NCI-H82 treated with DMSO at 0.1 percent for 48 hours (cell line): ENCODE data around the gene DDX50.
"Not testable (repeated sequence)": the region's sequence is repeated elsewhere in the genome, so short reads cannot be mapped to it uniquely, and the experiment has no call there.

Experiments
- DNase-seq: peaks from one replicate; lab custom pipeline; 2025; ENCODE audit not compliant: unreplicated experiment; lab: John Stamatoyannopoulos, UW

DDX50 gene

GRCh38 chr10:68900427-68901104, 549 bp upstream of the DDX50 start:
- peak; percentile 81 for DNase-seq

DNA sequence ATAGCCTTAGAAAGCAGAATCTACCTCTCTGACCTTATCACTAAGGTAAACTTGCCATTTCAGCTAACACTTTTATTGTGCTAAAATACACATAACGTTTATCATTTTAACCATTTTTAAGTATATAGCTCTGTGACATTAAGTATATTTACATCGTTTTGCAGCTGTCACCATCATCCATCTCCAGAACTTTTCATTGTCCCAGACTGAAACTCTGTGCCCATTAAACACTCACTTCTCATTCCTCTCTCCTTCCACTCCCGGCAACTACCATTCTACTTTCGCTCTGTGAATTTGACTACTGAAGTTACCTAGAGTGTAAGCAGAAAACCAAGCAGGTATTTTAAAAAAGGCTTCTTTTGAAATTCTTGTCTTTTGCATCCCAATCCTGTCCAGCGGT, 1.3 kb downstream of the DDX50 start:
- no peak for DNase-seq

DNA sequence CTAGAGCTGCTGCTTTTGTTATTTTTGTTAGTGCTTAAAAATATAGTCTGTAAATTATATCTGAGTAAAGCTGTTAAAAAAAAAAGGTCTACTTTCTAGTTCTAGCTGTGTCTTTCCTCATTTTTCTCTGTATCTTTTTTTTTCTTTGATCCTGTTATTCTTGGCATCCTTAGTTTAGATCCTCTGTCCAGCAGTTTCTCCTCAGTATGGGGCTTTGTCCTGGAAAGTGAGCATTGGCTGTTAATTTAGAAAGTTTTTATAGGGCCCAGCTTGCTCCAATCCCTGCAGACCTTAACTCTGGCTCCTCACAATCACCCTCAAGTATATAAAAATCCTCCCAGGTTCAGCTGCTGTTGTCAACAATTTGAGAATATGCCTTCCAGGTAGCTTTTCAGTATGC, 23.5 kb downstream of the DDX50 start:
- DNase-seq: no peak

DNA sequence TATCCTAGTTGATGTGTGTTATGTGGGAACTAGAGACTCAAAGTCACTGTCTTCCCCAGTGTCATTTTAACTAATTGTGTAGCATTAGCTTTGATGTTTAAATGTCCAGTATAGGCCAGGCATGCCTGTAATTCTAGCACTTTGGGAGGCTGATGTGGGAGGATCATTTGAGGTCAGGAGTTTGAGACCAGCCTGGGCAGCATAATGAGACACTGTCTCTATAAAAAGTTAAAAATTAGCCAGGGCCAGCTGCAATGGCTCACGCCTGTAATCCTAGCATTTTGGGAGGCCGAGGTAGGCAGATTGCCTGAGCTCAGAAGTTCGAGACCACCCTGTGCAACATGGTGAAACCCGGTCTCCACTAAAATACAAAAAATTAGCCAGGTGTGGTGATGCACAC, 24.4 kb downstream of the DDX50 start:
- DNase-seq: no peak

- not testable (repeated sequence) for DNase-seq
Observed at GRCh38 chr10:68929157-68929556, 28.0 kb downstream of the DDX50 start.

DNA sequence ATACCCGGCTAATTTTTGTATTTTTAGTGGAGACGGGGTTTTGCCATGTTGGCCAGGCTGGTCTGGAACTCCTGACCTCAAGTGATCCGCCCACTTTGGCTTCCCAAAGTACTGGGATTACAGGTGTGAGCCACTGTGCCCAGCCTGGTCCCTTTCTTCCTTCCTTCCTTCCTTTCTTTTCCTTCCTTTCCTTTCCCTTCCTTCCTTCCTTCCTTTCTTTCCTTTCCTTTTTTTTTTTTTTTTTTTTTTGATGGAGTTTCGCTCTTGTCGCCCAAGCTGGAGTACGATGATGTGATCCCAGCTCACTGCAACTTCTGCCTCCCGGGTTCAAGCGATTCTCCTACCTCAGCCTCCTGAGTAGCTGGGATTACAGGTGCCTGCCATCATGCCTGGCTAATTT, 28.8 kb downstream of the DDX50 start:
- not testable (repeated sequence) for DNase-seq

DNA sequence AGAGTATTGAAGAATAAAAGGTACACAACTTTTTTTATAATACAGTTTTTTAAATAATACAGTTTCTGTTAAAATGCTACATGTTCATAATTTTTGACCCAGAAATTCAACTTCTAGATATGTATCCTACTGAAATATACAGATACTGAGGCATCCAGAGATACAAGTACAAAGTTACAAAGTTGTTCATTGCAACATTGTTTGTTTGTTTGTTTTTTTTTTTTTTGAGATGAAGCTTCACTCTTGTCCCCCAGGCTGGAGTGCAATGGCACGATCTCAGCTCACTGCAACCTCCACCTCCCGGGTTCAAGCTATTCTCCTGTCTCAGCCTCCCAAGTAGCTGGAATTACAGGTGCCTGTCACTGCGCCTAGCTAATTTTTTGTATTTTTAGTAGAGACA, 31.7 kb downstream of the DDX50 start:
- DNase-seq: not testable (repeated sequence)

- no peak for DNase-seq
Observed at GRCh38 chr10:68934994-68935393, 33.9 kb downstream of the DDX50 start.

DNA sequence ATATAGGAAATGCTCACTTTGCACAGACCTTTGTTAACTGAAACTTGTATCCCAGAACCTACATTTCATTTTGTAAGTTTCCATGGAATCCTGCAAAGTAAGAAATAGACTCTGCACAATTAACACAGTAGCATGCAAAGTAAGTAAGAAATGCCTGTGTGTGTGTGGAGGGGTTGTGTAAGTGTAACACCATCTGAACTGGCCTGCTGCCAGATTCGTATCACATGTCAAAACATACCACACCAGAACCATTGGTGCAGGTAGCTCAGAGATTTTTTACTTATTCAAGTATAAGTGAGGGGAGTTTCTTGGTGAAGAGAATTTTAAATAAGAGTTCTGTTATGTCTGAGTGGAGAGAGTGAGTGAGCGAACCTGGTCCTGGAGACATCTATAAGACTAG, 37.0 kb downstream of the DDX50 start:
- no peak for DNase-seq

DNA sequence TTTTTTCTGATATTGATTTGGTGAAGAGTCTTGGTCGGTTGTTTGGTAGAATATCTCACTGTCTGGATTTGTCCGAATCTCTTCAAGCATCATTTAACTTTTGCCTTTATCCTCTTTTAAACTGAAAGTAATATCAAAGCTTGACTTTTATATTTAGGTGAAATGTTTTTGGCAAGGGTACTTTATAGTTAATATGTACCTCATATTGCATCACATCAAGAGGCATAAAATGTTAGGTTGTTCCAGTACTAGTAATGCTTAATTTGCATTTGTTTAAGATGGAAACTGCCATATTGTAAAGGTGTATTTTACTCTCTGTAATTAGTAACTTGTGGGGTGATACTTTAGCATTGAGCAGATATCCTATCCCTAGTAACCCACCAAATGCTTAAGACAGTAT, 37.8 kb downstream of the DDX50 start:
- no peak for DNase-seq

DNA sequence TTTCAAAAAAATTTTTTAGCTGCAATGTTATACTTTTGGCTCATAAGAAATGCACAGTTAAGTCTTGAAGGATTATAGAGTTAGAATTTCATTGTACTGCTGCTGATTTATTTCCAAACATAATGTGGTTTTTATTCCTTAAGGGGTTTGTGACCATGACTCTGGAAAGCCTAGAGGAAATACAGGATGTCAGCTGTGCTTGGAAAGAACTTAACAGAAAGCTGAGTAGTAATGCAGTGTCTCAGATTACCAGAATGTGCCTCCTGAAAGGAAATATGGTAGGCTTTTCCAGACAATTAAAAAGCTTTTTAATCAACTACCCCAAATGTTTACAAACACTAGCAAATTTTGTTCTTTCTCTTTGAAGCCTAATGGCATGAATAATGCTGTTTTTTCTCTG, 39.8 kb downstream of the DDX50 start:
- DNase-seq: not testable (repeated sequence)

DNA sequence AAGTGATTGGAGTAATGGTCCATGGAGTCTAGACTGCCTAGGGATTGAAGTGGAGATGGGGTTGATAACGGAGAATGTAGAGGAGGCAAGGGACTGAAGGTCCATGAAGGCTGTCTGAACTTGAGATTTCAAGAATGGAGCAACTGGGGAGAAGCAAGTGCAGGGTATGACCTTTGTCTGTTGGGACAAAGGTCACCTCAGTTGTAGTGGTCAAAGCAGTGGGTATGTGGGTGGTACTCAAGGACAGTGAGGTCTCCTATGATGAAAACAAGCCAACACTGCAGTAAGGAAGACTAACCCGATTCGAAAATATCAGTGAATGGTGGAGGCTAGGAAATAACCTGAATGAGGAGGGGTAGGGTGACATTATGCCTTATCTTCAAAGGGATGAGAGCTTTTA, 49.5 kb downstream of the DDX50 start:
- DNase-seq: no peak

- no peak for DNase-seq
Observed at GRCh38 chr10:68954904-68955303, 53.8 kb downstream of the DDX50 start.

GRCh38 chr10:68955355-68955831, 54.3 kb downstream of the DDX50 start:
- no peak for DNase-seq

DNA sequence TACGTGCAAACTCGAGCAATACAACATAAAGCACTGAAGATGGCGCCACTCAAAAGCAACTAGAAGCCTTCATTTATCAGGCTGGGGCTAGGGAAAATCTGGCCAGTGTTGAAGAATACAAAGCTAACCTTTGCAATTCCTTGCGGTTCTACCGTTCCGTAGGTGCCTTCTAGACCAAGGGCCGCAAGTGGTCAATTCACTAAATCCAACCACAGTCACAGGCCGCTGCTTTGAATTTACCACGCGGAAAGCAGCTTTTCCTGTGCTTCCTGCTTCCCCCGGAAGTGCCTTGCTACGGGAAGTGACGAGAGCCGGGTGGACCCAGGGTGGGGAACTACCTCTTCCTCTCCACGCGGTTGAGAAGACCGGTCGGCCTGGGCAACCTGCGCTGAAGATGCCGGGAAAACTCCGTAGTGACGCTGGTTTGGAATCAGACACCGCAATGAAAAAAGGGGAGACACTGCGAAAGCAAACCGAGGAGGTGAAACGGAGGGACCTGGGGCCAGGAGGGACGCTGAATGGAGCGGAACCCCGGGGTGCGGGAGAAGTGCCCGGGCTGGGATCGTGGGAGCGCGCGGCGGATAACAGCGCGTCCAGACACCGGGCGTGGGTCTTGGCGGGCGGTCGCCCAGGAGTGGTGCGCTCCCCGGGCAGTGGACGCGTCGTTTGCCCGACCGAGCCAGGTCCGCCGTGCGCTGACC, 54.9 kb downstream of the DDX50 start, which contains the start of gene DDX21:
Gene DDX21, plus strand, starts transcription at position 339 of the 701 bp plus-strand sequence. Its CDS starts 56 bp downstream, at position 395.
- peak; percentile 60 for DNase-seq

GRCh38 chr10:68957284-68957615, 56.1 kb downstream of the DDX50 start:
- no peak for DNase-seq

GRCh38 chr10:68957654-68958053, 56.5 kb downstream of the DDX50 start:
- no peak for DNase-seq

GRCh38 chr10:68959695-68960527, 58.8 kb downstream of the DDX50 start:
- DNase-seq: no peak

GRCh38 chr10:68963151-68963550, 62.0 kb downstream of the DDX50 start:
- DNase-seq: no peak

DNA sequence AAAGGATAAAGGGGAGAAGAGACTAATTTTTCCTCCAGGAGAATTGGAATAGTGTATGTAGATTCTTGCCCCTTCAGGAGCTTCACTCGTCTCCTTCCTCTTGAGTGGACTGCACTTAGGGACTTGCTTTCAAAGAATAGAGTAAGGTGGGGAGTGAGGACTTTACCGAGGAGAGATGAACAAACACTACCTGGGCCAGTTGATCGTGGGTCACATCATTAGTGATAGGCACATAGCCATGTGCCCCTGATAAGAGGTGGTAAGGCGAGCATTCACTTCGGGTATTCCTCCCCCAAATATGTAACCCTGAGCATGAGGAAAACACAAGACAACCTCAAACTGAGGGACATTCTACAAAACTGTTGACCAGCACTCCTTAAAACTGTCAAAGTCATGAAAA, 72.9 kb downstream of the DDX50 start:
- no peak for DNase-seq

DNA sequence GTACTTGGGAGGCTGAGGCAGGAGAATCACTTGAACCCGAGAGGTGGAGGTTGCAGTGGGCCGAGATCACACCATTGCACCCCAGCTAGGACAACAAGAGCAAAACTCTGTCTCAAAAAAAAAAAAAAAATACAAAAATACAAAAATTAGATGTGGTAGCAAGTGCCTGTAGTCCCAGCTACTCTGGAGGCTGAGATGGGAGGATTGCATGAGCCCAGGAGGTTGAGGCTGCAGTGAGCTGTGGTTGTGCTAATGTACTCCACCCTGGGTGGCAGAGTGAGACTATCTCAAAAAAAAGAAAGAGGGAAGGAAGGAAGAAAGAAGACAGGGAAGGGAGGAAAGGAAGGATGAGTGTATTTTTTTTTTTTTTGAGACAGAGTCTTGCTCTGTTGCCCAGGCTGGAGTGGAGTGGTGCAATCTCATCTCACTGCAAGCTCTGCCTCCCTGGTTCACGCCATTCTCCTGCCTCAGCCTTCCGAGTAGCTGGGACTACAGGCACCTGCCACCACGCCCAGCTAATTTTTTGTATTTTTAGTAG, 74.9 kb downstream of the DDX50 start:
- DNase-seq: not testable (repeated sequence)
